Measurements from ENCODE around the gene C5orf22. TPM values are rescaled to one million over a fixed set of nuclear protein-coding genes. Genes with fewer than 3 reads are reported as not detected.
"Not testable (repeated sequence)": the region's sequence is repeated elsewhere in the genome, so short reads cannot be mapped to it uniquely, and the experiment has no call there.

The C5orf22 gene
- polyA plus RNA-seq, 12 donors: 17.5 to 51.4 (median 22.5) TPM; not detected in 1

DNA sequence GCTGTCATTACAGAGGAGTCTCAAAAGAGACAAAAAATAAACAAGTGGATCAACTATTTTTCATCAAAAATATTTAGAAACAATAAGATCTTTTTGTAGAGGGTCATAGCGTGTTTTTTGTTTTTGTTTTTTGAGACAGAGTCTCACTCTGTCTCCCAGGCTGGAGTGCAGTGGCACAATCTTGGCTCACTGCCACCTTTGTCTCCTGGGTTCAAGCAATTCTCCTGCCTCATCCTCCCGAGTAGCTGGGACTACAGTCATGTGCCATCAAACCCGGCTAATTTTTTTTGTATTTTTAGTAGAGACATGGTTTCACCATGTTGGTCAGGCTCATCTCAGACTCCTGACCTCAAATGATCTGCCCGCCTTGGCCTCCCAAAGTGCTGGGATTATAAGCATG is 70.2 kb downstream of the C5orf22 start:
- DNase-seq: not testable (repeated sequence)

DNA sequence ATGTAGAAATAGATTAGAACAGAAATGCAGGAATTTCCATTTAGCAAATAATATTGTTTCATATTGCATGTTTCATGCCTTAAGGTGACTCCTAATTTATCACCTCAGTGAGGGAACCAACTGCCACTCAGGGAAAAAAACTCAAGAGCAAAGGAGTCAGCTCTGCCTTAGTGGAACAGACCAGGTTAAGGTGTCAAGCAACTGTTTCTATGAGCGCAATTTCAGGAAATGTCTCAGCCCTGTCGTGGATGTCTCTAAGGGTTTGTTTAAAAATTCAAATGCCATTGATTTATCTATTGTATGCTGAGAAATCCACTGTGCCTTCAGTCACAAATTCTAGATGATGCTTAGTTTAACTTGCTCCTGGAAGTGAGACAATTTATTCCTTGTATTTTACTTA is 72.1 kb downstream of the C5orf22 start:
- DNase-seq: no peak

DNA sequence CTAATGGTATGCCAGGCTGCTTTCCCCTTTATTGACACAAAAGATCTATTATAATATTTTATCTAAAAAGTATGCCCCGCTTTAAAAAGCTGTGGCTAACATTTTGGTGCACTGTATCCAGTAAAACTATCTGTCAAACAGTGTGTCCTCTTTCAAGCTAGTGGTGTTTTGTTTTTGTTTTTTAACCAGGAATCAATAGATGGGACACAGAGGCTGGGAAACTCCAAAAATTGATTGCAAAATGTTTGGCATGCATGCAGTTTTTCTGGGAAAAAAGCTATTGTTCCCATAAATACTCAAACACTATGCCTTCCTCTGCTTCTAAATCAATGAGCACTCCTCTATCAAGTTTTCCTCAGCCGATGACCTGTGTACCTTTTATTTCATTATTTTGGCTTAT is 72.5 kb downstream of the C5orf22 start:
- DNase-seq: no peak

Other genes starting within 250 kb of the C5orf22 start
- gene DROSHA, start 208 bp upstream of the C5orf22 start, polyA plus RNA-seq (ENCODE audit: insufficient read length in 12 of 12): 10 to 100 TPM in 11 of 12 donors, not detected in 1; 33.4 to 88.7 (median 55.0) TPM
- 10 to 100 TPM in 3 of 12 donors, 1 to 10 TPM in 8, not detected in 1; 5.0 to 28.2 (median 8.6) TPM for gene PDZD2, start 106.8 kb downstream of the C5orf22 start, polyA plus RNA-seq (ENCODE audit: insufficient read length in 12 of 12)